Measurements from ENCODE around the gene RND1. TPM values are rescaled to one million over a fixed set of nuclear protein-coding genes. Genes with fewer than 3 reads are reported as not detected.
"Not testable (repeated sequence)": the region's sequence is repeated elsewhere in the genome, so short reads cannot be mapped to it uniquely, and the experiment has no call there.

Gene RND1
- total and polyA plus RNA-seq, 2 of the 8 experiments (the other 6 are each of a cell fraction or from before 2014, with no cell fraction given), result 15.8 to 17.1 TPM

DNA sequence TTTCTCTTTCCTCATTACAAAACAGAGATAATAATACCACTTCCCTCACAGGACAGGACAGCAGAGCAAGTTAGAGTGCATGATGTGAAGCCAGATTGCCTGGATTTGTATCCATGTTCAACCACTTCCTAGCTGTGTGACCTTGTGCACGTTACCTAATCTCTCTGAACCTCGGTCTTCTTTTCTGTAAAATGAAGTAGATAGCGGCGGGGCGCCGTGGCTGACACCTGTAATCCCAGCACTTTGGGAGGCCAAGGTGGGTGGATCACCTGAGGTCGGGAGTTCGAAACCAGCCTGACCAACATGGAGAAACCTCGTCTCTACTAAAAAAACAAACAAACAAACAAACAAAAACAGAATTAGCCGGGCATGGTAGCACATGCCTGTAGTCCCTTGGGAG is 10.7 kb downstream of the RND1 start:
- not testable (repeated sequence) for FAIRE-seq
- CTCF ChIA-PET (ENCODE audit: partially characterized antibody), result interaction anchor here (0.6 to 26.4 kb wide), 10 partner anchors 11 to 1017 kb away, joined by 3 to 678 read pairs (median 16); partner anchors contain the start of genes FKBP11 and RND1

More for the DNA sequence above, 10.7 kb downstream of the RND1 start:
- H3K27ac ChIP-seq (ENCODE audit: low read depth, low read length); H4K20me1 ChIP-seq (replicated peaks in 1 of 2; ENCODE audit: control insufficient read depth in 1 of 2, insufficient read depth in 2 of 2, low read length in 2 of 2); H3K4me2 ChIP-seq (ENCODE audit: insufficient read depth in 1 of 2, low read depth in 2 of 2, low read length in 2 of 2); H2BK20ac ChIP-seq (ENCODE audit: low read length); H3K9me3 ChIP-seq (ENCODE audit: insufficient read depth in 2 of 2, low read depth in 1 of 2, low read length in 1 of 2); H4K91ac ChIP-seq (replicated peaks; ENCODE audit: insufficient read length, low read length); H3K9ac ChIP-seq (replicated peaks in 1 of 4; ENCODE audit: extremely low read depth in 1 of 4, low read depth in 3 of 4, low read length in 3 of 4); H2BK120ac ChIP-seq (replicated peaks; ENCODE audit: low read depth, low read length); H3K23me2 ChIP-seq (ENCODE audit: low read depth, low read length); H3K18ac ChIP-seq (ENCODE audit: extremely low read depth, low read length); H3K14ac ChIP-seq (ENCODE audit: insufficient read length); DNase-seq (ENCODE audit: low read depth in 1 of 2, low spot score in 2 of 2); H3K23ac ChIP-seq (ENCODE audit: insufficient read length); H3K4me3 ChIP-seq (ENCODE audit: extremely low read depth in 1 of 4, insufficient read depth in 2 of 4, low read depth in 3 of 4, low read length in 4 of 4); H3K79me1 ChIP-seq (ENCODE audit: low read depth, low read length); H2AK5ac ChIP-seq (ENCODE audit: low read depth, low read length); H3K4me1 ChIP-seq (replicated peaks in 1 of 4; ENCODE audit: control insufficient read depth in 3 of 4, insufficient read depth in 4 of 4, low read length in 3 of 4); H2BK12ac ChIP-seq (ENCODE audit: low read depth, low read length); H2AFZ ChIP-seq (ENCODE audit: low read length); H2BK5ac ChIP-seq (ENCODE audit: low read depth, low read length); H2BK15ac ChIP-seq (ENCODE audit: low read length); H4K5ac ChIP-seq (ENCODE audit: insufficient read length, low read depth, low read length); H4K8ac ChIP-seq (ENCODE audit: extremely low read depth, insufficient read depth, low read length); H3K27me3 ChIP-seq (replicated peaks in 1 of 4; ENCODE audit: control insufficient read depth in 3 of 4, extremely low read depth in 1 of 4, insufficient read depth in 3 of 4, low read length in 3 of 4); H3K4ac ChIP-seq (replicated peaks; ENCODE audit: insufficient read length, low read depth, low read length); H3K56ac ChIP-seq (replicated peaks; ENCODE audit: insufficient read length, low read depth, low read length): not testable (repeated sequence)
- POLR2A ChIA-PET (ENCODE audit: partially characterized antibody), result interaction anchor here (8.7 to 22.9 kb wide), 2 partner anchors 9 to 26 kb away, joined by 203 to 651 read pairs; partner anchors contain the start of gene RND1
- H3K36me3 ChIP-seq (ENCODE audit: control insufficient read depth in 2 of 4, insufficient read depth in 4 of 4, low read length in 3 of 4), result peaks cover 6 to 26% (median 12%) of the 10 kb centered on the region in 4 experiments
- 89% methylated on average over 10 of the region's 10 CpGs; no CpG with 5 or more reads in 1 of the 2 experiments for WGBS, 2 experiments (ENCODE audit: extremely low coverage in 1 of 2, insufficient coverage in 1 of 2, insufficient read length in 1 of 2, insufficient replicate concordance in 2 of 2, low coverage in 1 of 2, low lambda C conversion rate in 2 of 2, missing lambda C conversion rate in 1 of 2)
- H3K79me2 ChIP-seq (ENCODE audit: control insufficient read depth in 1 of 2, insufficient read depth in 2 of 2, low read length in 2 of 2), result peaks cover 11 to 19% of the 10 kb centered on the region in 2 experiments
